WTC11 (cell line): ENCODE data around the gene SPATC1L.

Experiments
- ATF2 ChIP-seq: sonication (generic); formaldehyde crosslinking; IDR thresholded peaks from 2 replicates; pipeline ENCODE4 v1.8.1; 2022; ENCODE audit warnings: low read depth, missing genetic modification reagents, borderline replicate concordance
- CTCF ChIP-seq: fragments of 200-600 bp; IDR thresholded peaks from 2 replicates; pipeline ENCODE4 v1.8.0; 2022; ENCODE audit warnings: antibody characterized with exemption
- NFYB ChIP-seq: sonication (generic); formaldehyde crosslinking; conservative IDR thresholded peaks from 2 replicates; pipeline ENCODE4 v1.8.0; 2022; ENCODE audit warnings: low read depth, missing genetic modification reagents
- ZNF138 ChIP-seq: sonication (generic); formaldehyde crosslinking; conservative IDR thresholded peaks from 2 replicates; pipeline ENCODE4 v1.8.1; 2022; ENCODE audit warnings: mild to moderate bottlenecking, moderate library complexity, missing genetic modification reagents

GRCh38 chr21:46124083-46124925 lies 60.0 kb downstream of the SPATC1L start:
- TF ChIP-seq NFYB (CRISPR knock-in tag) (no peak), CTCF (no peak), ATF2 (CRISPR knock-in tag) (no peak), ZNF138 (CRISPR knock-in tag) (no peak)
